Endothelial cell (in vitro differentiated cells): ENCODE measurements around the gene TNK2. TPM values are rescaled to one million over a fixed set of nuclear protein-coding genes. Genes with fewer than 3 reads are reported as not detected.

Source experiments
- DNase-seq: peaks from one replicate; pipeline ENCODE4 v3.0.0; 2021; ENCODE audit warnings: low spot score
- H3K27ac Mint-ChIP-seq: one replicate; pipeline ENCODE4 v1.8.0; 2021; ENCODE audit warnings: mixed read lengths, inconsistent platforms; ENCODE audit not compliant: unreplicated experiment
- H3K27me3 Mint-ChIP-seq: one replicate; pipeline ENCODE4 v1.8.0; 2021; ENCODE audit warnings: mild to moderate bottlenecking, moderate library complexity, mixed read lengths, inconsistent platforms; ENCODE audit not compliant: unreplicated experiment
- H3K36me3 Mint-ChIP-seq: one replicate; pipeline ENCODE4 v1.8.0; 2021; ENCODE audit warnings: mild to moderate bottlenecking, low read depth, mixed read lengths, inconsistent platforms; ENCODE audit not compliant: unreplicated experiment
- H3K4me1 Mint-ChIP-seq: one replicate; pipeline ENCODE4 v1.8.0; 2021; ENCODE audit warnings: mild to moderate bottlenecking, mixed read lengths, inconsistent platforms; ENCODE audit not compliant: unreplicated experiment
- H3K4me3 Mint-ChIP-seq: one replicate; pipeline ENCODE4 v1.8.0; 2021; ENCODE audit warnings: mild to moderate bottlenecking, mixed read lengths, inconsistent platforms; ENCODE audit not compliant: unreplicated experiment
- H3K9me3 Mint-ChIP-seq: one replicate; pipeline ENCODE4 v1.8.0; 2021; ENCODE audit warnings: mixed read lengths, inconsistent platforms; ENCODE audit not compliant: unreplicated experiment
- CTCF ChIP-seq: fragments of 200-600 bp; sonication (generic); IDR thresholded peaks from one replicate; pipeline ENCODE4 v1.5.0; 2021; ENCODE audit warnings: antibody characterized with exemption; ENCODE audit not compliant: unreplicated experiment
- total RNA-seq: library from RNA; stranded (reverse); fragmentation: NEBNext Ultra II Directional; extraction: Animal tissue kit (Norgen Biotek cat#: 25700); gene quantifications from one replicate; pipeline ENCODE4 v1.2.1, GENCODE V29; 2021; ENCODE audit not compliant: unreplicated experiment

TNK2 gene
- total RNA-seq, 1 donor from 2014 or later, result 135 TPM

GRCh38 chr3:195860456-195860855 is 47.9 kb downstream of the TNK2 start:
- no peak for DNase-seq
- peaks cover 10% of the 10 kb centered on the region for H3K36me3 Mint-ChIP-seq
- H3K27me3 Mint-ChIP-seq, result peaks cover 6% of the 10 kb centered on the region
- H3K27ac Mint-ChIP-seq, result peak overlapping the region; percentile 62
- no peak for TF ChIP-seq CTCF
- H3K9me3 Mint-ChIP-seq, result no peaks in the 10 kb centered on the region
- peaks cover 22% of the 10 kb centered on the region for H3K4me1 Mint-ChIP-seq
- H3K4me3 Mint-ChIP-seq, result no peak overlapping the region

GRCh38 chr3:195859846-195860411 is 48.4 kb downstream of the TNK2 start:
- DNase-seq, result no peak
- Mint-ChIP-seq H3K27ac (peak overlapping the region; percentile 62), H3K9me3 (no peaks in the 10 kb centered on the region), H3K27me3 (peaks cover 6% of the 10 kb centered on the region), H3K36me3 (peaks cover 7% of the 10 kb centered on the region), H3K4me3 (no peak overlapping the region), H3K4me1 (peaks cover 22% of the 10 kb centered on the region)
- TF ChIP-seq CTCF, result no peak

- Mint-ChIP-seq H3K4me3 (no peak overlapping the region), H3K27me3 (peaks cover 5% of the 10 kb centered on the region), H3K36me3 (peaks cover 2% of the 10 kb centered on the region), H3K27ac (peak overlapping the region; percentile 62), H3K9me3 (no peaks in the 10 kb centered on the region), H3K4me1 (peaks cover 22% of the 10 kb centered on the region)
- DNase-seq, result peak; percentile 84
- peak; percentile 98 for TF ChIP-seq CTCF
These were observed 49.1 kb downstream of the TNK2 start for GRCh38 chr3:195859061-195859845.

GRCh38 chr3:195856410-195857084 is 51.8 kb downstream of the TNK2 start:
- Mint-ChIP-seq H3K27me3 (peaks cover 2% of the 10 kb centered on the region), H3K4me3 (no peak overlapping the region), H3K36me3 (no peaks in the 10 kb centered on the region), H3K27ac (no peak overlapping the region), H3K4me1 (peaks cover 34% of the 10 kb centered on the region), H3K9me3 (no peaks in the 10 kb centered on the region)
- no peak for TF ChIP-seq CTCF
- DNase-seq, result no peak
